KMS-11 (cell line): ENCODE results near the gene GMPR.

Experiments
- H2AFZ ChIP-seq: fragments of 200-600 bp; sonication (generic); 2 replicates; pipeline ENCODE4 v1.6.1; 2016; ENCODE audit warnings: antibody characterized with exemption, mixed run types, low read depth
- H3K27ac ChIP-seq: fragments of 200-600 bp; sonication (generic); 2 replicates; pipeline ENCODE4 v1.6.1; 2016; ENCODE audit warnings: mild to moderate bottlenecking, mixed run types
- H3K27me3 ChIP-seq: fragments of 200-600 bp; sonication (generic); 2 replicates; pipeline ENCODE4 v1.6.1; 2017; ENCODE audit warnings: mild to moderate bottlenecking, low read depth, mixed run types, moderate library complexity; ENCODE audit not compliant: insufficient read depth
- H3K36me3 ChIP-seq: fragments of 200-600 bp; sonication (generic); 2 replicates; pipeline ENCODE4 v1.6.1; 2017; ENCODE audit warnings: mild to moderate bottlenecking, mixed run types; ENCODE audit not compliant: insufficient read depth
- H3K4me1 ChIP-seq: fragments of 200-600 bp; sonication (generic); 2 replicates; pipeline ENCODE4 v1.6.1; 2016; ENCODE audit warnings: mild to moderate bottlenecking, low read depth, mixed run types; ENCODE audit not compliant: poor library complexity, severe bottlenecking
- H3K4me2 ChIP-seq: fragments of 200-600 bp; sonication (generic); 2 replicates; pipeline ENCODE4 v1.7.0; 2016; ENCODE audit warnings: mild to moderate bottlenecking, mixed run types
- H3K4me3 ChIP-seq: fragments of 200-600 bp; sonication (generic); IDR thresholded peaks from 2 replicates; pipeline ENCODE4 v1.6.1; 2017; ENCODE audit warnings: low read depth, low read length, mixed read lengths; ENCODE audit not compliant: insufficient read depth
- H3K79me2 ChIP-seq: fragments of 200-600 bp; sonication (generic); 2 replicates; pipeline ENCODE4 v1.6.1; 2016; ENCODE audit warnings: low read depth, mixed run types; ENCODE audit not compliant: insufficient read depth
- H3K9ac ChIP-seq: fragments of 200-600 bp; sonication (generic); 2 replicates; pipeline ENCODE4 v1.6.1; 2016; ENCODE audit warnings: mild to moderate bottlenecking, mixed run types
- H4K20me1 ChIP-seq: fragments of 200-600 bp; sonication (generic); 2 replicates; pipeline ENCODE4 v1.6.1; 2016; ENCODE audit warnings: mild to moderate bottlenecking, mixed run types; ENCODE audit not compliant: insufficient read depth
- CTCF ChIP-seq: fragments of 200-600 bp; sonication (generic); conservative IDR thresholded peaks from 2 replicates; pipeline ENCODE4 v1.6.1; 2017; ENCODE audit warnings: low read depth, mild to moderate bottlenecking, antibody characterized with exemption, low read length, moderate library complexity, mixed read lengths

The GMPR gene

DNA sequence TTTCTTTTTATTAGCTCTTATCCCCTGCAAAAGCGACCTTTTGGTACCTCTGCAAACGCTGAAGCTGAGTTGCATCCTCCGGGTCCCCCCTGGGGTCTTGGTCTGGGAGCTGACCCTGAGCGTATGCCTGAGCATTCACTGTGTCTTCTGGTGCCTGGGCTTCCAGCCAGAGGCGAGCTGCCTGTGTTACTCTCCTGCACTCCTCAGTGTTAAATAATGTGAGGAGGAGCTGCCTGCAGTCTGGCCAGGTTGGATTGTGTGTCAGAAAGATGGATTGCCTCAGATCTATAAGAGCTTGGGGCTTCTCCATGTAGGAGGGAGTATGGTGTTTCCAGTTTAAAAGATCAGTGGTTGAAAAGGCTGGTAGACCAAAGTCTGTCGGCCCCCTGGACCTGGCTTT lies 8.7 kb upstream of the GMPR start:
- Histone ChIP-seq H3K27ac (no peak overlapping the region), H3K4me1 (no peaks in the 10 kb centered on the region), H3K36me3 (no peaks in the 10 kb centered on the region), H3K27me3 (no peaks in the 10 kb centered on the region), H4K20me1 (no peaks in the 10 kb centered on the region), H3K9ac (no peak overlapping the region), H3K4me3 (no peak overlapping the region), H2AFZ (no peak overlapping the region), H3K4me2 (no peak overlapping the region), H3K79me2 (no peaks in the 10 kb centered on the region)
- TF ChIP-seq CTCF: no peak

- Histone ChIP-seq H2AFZ (no peak overlapping the region), H4K20me1 (no peaks in the 10 kb centered on the region), H3K27me3 (no peaks in the 10 kb centered on the region; the same call in 1 of the 2 replicates), H3K4me3 (no peak overlapping the region), H3K4me1 (peaks cover 2% of the 10 kb centered on the region), H3K4me2 (no peak overlapping the region), H3K36me3 (no peaks in the 10 kb centered on the region), H3K27ac (no peak overlapping the region), H3K79me2 (no peaks in the 10 kb centered on the region), H3K9ac (no peak overlapping the region)
- TF ChIP-seq CTCF: no peak
Observed at GRCh38 chr6:16230953-16231352, 7.4 kb upstream of the GMPR start.

DNA sequence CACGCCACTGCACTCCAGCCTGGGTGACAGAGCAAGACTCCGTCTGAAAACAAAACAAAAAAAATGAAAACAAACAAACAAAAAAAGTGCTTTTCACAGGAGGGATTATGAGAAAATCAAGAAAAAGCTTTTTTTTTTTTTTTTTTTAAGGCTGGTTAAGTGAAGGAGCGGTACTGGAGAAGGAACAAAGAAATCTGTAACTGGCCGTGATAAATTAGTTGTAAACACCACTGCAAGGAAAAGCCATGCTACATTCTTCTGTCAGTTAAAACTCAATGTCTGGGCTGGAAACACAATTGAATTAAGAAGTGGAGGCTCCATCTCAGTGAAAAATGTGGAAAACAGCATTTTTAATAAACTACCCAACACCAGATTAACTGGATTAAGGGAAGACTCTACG lies 6.3 kb upstream of the GMPR start:
- Histone ChIP-seq H4K20me1 (no peaks in the 10 kb centered on the region), H3K79me2 (no peaks in the 10 kb centered on the region), H3K4me1 (peaks cover 13% of the 10 kb centered on the region), H3K4me2 (no peak overlapping the region), H2AFZ (no peak overlapping the region), H3K36me3 (no peaks in the 10 kb centered on the region), H3K27ac (no peak overlapping the region), H3K27me3 (no peaks in the 10 kb centered on the region; the same call in 1 of the 2 replicates), H3K4me3 (no peak overlapping the region), H3K9ac (no peak overlapping the region)
- no peak for TF ChIP-seq CTCF

GRCh38 chr6:16236009-16236501 lies 2.3 kb upstream of the GMPR start:
- TF ChIP-seq CTCF: no peak
- H3K9ac ChIP-seq: no peak overlapping the region
- H3K4me2 ChIP-seq: peak overlapping the region; percentile 59; the same call in 1 of the 2 replicates
- H3K36me3 ChIP-seq: no peaks in the 10 kb centered on the region
- no peaks in the 10 kb centered on the region; the same call in 1 of the 2 replicates for H3K27me3 ChIP-seq
- H3K79me2 ChIP-seq: no peaks in the 10 kb centered on the region
- no peak overlapping the region for H2AFZ ChIP-seq
- peaks cover 23% of the 10 kb centered on the region for H3K4me1 ChIP-seq
- H3K27ac ChIP-seq: no peak overlapping the region
- no peak overlapping the region for H3K4me3 ChIP-seq
- H4K20me1 ChIP-seq: no peaks in the 10 kb centered on the region
